PFSK-1 (cell line): ENCODE results near the gene PLB1. TPM values are rescaled to one million over a fixed set of nuclear protein-coding genes. Genes with fewer than 3 reads are reported as not detected.

Source experiments
- FOXP2 ChIP-seq: optimal IDR thresholded peaks from 2 replicates; pipeline ENCODE3; 2011; ENCODE audit warnings: borderline replicate concordance, control low read depth, inconsistent platforms; ENCODE audit not compliant: insufficient read depth; ENCODE audit errors: extremely low read length, extremely low read depth
- POLR2AphosphoS5 ChIP-seq: IDR thresholded peaks from 2 replicates; pipeline ENCODE4 v1.6.1; 2012; ENCODE audit warnings: low read depth, mild to moderate bottlenecking, control low read depth, low read length, moderate library complexity
- SIN3A ChIP-seq: IDR thresholded peaks from 2 replicates; pipeline ENCODE4 v1.6.1; 2012; ENCODE audit warnings: mild to moderate bottlenecking, low read length, moderate library complexity, borderline replicate concordance; ENCODE audit not compliant: insufficient read depth
- TAF1 ChIP-seq: IDR thresholded peaks from 2 replicates; pipeline ENCODE4 v1.6.1; 2012; ENCODE audit warnings: low read length, control low read depth, borderline replicate concordance; ENCODE audit not compliant: insufficient read depth
- polyA plus RNA-seq: library from polyadenylated mRNA; unstranded; fragments of >200 nt; gene quantifications from one replicate; pipeline ENCODE4 v1.2.1, GENCODE V29; 2012; ENCODE audit warnings: low read depth, missing spikeins; ENCODE audit not compliant: insufficient read length
- TF ChIP-seq, protein P1 (sequence below), 2 experiments: IDR thresholded peaks; 2 replicates each; pipeline versions ENCODE4 v1.6.1 to v1.8.0; 2011 to 2012; ENCODE audit warnings: low read depth in 2 of 2, low read length in 2 of 2, control low read depth in 1 of 2, inconsistent platforms in 1 of 2, mild to moderate bottlenecking in 1 of 2, moderate library complexity in 1 of 2; ENCODE audit not compliant: insufficient read depth in 1 of 2

PLB1 gene, protein sequence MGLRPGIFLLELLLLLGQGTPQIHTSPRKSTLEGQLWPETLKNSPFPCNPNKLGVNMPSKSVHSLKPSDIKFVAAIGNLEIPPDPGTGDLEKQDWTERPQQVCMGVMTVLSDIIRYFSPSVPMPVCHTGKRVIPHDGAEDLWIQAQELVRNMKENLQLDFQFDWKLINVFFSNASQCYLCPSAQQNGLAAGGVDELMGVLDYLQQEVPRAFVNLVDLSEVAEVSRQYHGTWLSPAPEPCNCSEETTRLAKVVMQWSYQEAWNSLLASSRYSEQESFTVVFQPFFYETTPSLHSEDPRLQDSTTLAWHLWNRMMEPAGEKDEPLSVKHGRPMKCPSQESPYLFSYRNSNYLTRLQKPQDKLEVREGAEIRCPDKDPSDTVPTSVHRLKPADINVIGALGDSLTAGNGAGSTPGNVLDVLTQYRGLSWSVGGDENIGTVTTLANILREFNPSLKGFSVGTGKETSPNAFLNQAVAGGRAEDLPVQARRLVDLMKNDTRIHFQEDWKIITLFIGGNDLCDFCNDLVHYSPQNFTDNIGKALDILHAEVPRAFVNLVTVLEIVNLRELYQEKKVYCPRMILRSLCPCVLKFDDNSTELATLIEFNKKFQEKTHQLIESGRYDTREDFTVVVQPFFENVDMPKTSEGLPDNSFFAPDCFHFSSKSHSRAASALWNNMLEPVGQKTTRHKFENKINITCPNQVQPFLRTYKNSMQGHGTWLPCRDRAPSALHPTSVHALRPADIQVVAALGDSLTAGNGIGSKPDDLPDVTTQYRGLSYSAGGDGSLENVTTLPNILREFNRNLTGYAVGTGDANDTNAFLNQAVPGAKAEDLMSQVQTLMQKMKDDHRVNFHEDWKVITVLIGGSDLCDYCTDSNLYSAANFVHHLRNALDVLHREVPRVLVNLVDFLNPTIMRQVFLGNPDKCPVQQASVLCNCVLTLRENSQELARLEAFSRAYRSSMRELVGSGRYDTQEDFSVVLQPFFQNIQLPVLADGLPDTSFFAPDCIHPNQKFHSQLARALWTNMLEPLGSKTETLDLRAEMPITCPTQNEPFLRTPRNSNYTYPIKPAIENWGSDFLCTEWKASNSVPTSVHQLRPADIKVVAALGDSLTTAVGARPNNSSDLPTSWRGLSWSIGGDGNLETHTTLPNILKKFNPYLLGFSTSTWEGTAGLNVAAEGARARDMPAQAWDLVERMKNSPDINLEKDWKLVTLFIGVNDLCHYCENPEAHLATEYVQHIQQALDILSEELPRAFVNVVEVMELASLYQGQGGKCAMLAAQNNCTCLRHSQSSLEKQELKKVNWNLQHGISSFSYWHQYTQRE (N-terminal part only)
- polyA plus RNA-seq, result 0.73 TPM

GRCh38 chr2:28495551-28496250, at the start of gene PLB1:
PLB1 (plus strand) TSS chr2:28496060; CDS start chr2:28496115, 55 bp downstream.
- TF ChIP-seq SIN3A (no peak), POLR2AphosphoS5 (no peak), TAF1 (no peak), FOXP2 (no peak)
- TF ChIP-seq, protein P1, sequence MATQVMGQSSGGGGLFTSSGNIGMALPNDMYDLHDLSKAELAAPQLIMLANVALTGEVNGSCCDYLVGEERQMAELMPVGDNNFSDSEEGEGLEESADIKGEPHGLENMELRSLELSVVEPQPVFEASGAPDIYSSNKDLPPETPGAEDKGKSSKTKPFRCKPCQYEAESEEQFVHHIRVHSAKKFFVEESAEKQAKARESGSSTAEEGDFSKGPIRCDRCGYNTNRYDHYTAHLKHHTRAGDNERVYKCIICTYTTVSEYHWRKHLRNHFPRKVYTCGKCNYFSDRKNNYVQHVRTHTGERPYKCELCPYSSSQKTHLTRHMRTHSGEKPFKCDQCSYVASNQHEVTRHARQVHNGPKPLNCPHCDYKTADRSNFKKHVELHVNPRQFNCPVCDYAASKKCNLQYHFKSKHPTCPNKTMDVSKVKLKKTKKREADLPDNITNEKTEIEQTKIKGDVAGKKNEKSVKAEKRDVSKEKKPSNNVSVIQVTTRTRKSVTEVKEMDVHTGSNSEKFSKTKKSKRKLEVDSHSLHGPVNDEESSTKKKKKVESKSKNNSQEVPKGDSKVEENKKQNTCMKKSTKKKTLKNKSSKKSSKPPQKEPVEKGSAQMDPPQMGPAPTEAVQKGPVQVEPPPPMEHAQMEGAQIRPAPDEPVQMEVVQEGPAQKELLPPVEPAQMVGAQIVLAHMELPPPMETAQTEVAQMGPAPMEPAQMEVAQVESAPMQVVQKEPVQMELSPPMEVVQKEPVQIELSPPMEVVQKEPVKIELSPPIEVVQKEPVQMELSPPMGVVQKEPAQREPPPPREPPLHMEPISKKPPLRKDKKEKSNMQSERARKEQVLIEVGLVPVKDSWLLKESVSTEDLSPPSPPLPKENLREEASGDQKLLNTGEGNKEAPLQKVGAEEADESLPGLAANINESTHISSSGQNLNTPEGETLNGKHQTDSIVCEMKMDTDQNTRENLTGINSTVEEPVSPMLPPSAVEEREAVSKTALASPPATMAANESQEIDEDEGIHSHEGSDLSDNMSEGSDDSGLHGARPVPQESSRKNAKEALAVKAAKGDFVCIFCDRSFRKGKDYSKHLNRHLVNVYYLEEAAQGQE (IDR thresholded peaks at IDR 0.05; ENCODE audit: insufficient read depth in 1 of 2, low read depth in 2 of 2, low read length in 2 of 2), result no peak

- no peak for TF ChIP-seq TAF1
- TF ChIP-seq POLR2AphosphoS5, result no peak
- TF ChIP-seq, protein P1 (IDR thresholded peaks at IDR 0.05; ENCODE audit: insufficient read depth in 1 of 2, low read depth in 2 of 2, low read length in 2 of 2), result no peak
- TF ChIP-seq FOXP2, result no peak
- TF ChIP-seq SIN3A, result no peak
Observed at GRCh38 chr2:28446531-28446930, 49.3 kb upstream of the PLB1 start.

DNA sequence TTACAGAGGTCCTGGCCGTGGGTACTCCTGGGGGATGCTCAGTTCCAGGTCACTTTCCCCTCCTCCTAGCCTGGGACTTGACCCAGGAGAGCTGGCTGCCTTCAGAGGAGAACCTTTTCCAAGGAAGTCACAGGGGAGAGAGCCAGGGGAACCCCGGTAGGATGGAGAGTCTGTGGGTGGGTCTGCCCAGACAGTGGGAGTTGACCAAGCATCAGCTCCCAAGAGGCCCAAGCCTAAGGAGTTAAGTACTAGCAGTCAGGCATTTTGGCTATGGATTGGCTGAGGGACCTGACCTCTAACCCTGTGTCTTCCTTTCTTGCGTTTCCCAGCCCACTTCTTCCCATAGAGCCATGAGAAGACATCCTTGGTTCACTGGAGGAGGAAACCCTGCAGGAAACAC, 48.8 kb upstream of the PLB1 start:
- TF ChIP-seq POLR2AphosphoS5 (no peak), FOXP2 (no peak), TAF1 (no peak), SIN3A (no peak)
- TF ChIP-seq, protein P1 (IDR thresholded peaks at IDR 0.05; ENCODE audit: insufficient read depth in 1 of 2, low read depth in 2 of 2, low read length in 2 of 2), result no peak

- TF ChIP-seq SIN3A (no peak), FOXP2 (no peak), POLR2AphosphoS5 (no peak), TAF1 (no peak)
- TF ChIP-seq, protein P1 (IDR thresholded peaks at IDR 0.05; ENCODE audit: insufficient read depth in 1 of 2, low read depth in 2 of 2, low read length in 2 of 2), result no peak
Observed at GRCh38 chr2:28447943-28448792, 47.7 kb upstream of the PLB1 start.
